NCI-H2196 treated with DMSO at 0.1 percent for 48 hours (cell line): ENCODE data around the gene NCKIPSD.
A peak's percentile ranks its signal among the peaks of the same experiment; 100 is the strongest.

Experiments used
- DNase-seq: peaks from one replicate; lab custom pipeline; 2025; ENCODE audit not compliant: unreplicated experiment; lab: John Stamatoyannopoulos, UW

Gene NCKIPSD

GRCh38 chr3:48651771-48652170 lies 33.9 kb downstream of the NCKIPSD start:
- DNase-seq = no peak

GRCh38 chr3:48650723-48651122 lies 35.0 kb downstream of the NCKIPSD start:
- no peak for DNase-seq

- DNase-seq = no peak
Observed at GRCh38 chr3:48648188-48648850, 37.4 kb downstream of the NCKIPSD start.

- no peak for DNase-seq
Observed at GRCh38 chr3:48647714-48648113, 38.0 kb downstream of the NCKIPSD start.

GRCh38 chr3:48644898-48645760 lies 40.6 kb downstream of the NCKIPSD start:
- DNase-seq = no peak

- no peak for DNase-seq
Observed at GRCh38 chr3:48642605-48643004, 43.1 kb downstream of the NCKIPSD start.

- no peak for DNase-seq
Observed at GRCh38 chr3:48641396-48641795, 44.3 kb downstream of the NCKIPSD start.

GRCh38 chr3:48639944-48640606 lies 45.6 kb downstream of the NCKIPSD start:
- DNase-seq = no peak

- DNase-seq = no peak
Observed at GRCh38 chr3:48637305-48637704, 48.4 kb downstream of the NCKIPSD start.

GRCh38 chr3:48636149-48636655 lies 49.5 kb downstream of the NCKIPSD start:
- DNase-seq = no peak

- DNase-seq = peak; percentile 60
Observed at GRCh38 chr3:48635222-48636021, 50.3 kb downstream of the NCKIPSD start, which contains the start of gene SLC26A6. SLC26A6 (minus strand) TSS chr3:48635461; CDS start chr3:48635393, 68 bp downstream.

- no peak for DNase-seq
Observed at GRCh38 chr3:48634661-48635221, 51.0 kb downstream of the NCKIPSD start.

GRCh38 chr3:48633743-48634142 lies 52.0 kb downstream of the NCKIPSD start:
- no peak for DNase-seq

GRCh38 chr3:48633256-48633655 lies 52.5 kb downstream of the NCKIPSD start:
- no peak for DNase-seq

- no peak for DNase-seq
Observed at GRCh38 chr3:48631516-48632448, 53.9 kb downstream of the NCKIPSD start.

GRCh38 chr3:48630833-48631232 lies 54.9 kb downstream of the NCKIPSD start:
- DNase-seq = no peak

GRCh38 chr3:48630407-48630806 lies 55.3 kb downstream of the NCKIPSD start:
- no peak for DNase-seq

- DNase-seq = no peak
Observed at GRCh38 chr3:48629894-48630293, 55.8 kb downstream of the NCKIPSD start.

- no peak for DNase-seq
Observed at GRCh38 chr3:48628277-48629017, 57.3 kb downstream of the NCKIPSD start.
